Inflammatory macrophage treated with lipopolysaccharide for 1 hour (primary cell): ENCODE data around the gene M1AP.
A peak's percentile ranks its signal among the peaks of the same experiment; 100 is the strongest.

Source experiments
- DNase-seq, 2 donors: peaks; one replicate each; pipeline ENCODE4 v3.0.0-alpha.2; 2020 to 2022

M1AP gene

DNA sequence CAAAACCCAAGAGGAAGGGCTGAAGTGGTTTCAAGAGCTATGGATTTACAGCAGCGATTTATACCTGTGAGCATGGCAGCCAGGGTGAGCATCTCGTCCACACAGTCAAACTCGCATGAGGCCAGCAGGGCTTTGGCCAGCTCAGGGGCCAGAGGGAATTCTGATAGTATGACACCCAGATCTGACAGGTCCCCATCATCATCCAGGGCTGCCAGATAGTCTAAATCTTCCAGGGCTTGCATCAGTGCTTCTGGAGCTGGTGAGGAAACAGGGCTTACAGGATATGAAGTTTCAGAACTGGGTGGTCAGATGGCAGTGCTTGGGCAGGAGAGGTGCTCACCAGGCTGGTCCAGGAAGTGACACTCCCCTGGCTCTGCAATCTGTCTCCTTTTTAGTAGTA, 125.6 kb downstream of the M1AP start:
- DNase-seq = no peak

DNA sequence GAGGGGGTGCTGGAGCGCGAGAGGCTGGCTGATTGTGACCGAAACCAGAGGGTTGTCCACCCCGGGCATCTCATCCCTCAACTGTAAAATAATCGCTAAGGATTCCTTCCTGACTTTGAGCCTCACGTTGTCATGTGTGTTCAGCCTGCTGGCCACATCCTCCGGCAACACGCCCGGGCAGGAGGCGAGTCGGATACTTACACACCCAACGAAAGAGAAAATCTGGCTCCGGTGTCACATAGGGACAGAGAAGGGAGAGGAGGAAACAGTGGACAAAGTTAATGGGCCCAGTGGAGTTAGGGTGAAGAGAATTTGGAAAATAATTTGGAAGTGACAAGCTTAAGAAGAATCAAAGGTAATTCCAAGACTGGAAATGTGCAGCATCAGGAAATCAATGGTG, 131.5 kb downstream of the M1AP start:
- DNase-seq = no peak

- DNase-seq = peak; percentile 50 to 68
Measured at GRCh38 chr2:74515981-74516633, 132.0 kb downstream of the M1AP start.

DNA sequence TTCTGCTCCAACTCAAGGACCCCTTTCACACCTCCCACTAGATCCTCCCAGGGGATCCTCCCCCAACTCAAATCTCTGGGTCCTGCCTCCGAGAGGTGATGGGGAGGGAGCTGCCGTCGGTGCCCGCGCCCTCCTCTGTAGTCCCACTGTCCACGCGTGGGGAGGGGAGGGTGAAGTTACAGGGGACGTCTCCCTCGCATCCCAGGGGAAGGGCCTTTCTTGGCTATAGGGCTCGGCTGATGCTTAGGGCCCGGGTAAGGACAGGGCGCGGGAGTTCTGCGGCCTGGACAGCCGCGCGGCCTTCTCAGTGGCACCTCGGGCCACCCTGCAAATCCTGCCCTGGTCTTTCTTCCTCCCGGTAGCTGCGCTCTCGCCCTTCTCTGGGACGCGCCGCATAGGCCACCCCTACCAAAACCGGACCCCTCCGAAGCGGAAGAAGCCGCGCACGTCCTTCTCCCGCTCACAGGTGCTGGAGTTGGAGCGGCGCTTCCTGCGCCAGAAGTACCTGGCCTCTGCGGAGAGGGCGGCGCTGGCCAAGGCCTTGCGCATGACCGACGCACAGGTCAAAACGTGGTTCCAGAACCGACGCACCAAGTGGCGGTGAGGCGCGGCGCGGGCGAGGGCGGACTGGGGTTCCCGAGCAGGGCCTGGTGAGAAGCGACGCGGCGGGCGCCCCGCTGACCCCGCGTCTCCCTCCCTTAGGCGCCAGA, 132.7 kb downstream of the M1AP start:
- no peak for DNase-seq

DNA sequence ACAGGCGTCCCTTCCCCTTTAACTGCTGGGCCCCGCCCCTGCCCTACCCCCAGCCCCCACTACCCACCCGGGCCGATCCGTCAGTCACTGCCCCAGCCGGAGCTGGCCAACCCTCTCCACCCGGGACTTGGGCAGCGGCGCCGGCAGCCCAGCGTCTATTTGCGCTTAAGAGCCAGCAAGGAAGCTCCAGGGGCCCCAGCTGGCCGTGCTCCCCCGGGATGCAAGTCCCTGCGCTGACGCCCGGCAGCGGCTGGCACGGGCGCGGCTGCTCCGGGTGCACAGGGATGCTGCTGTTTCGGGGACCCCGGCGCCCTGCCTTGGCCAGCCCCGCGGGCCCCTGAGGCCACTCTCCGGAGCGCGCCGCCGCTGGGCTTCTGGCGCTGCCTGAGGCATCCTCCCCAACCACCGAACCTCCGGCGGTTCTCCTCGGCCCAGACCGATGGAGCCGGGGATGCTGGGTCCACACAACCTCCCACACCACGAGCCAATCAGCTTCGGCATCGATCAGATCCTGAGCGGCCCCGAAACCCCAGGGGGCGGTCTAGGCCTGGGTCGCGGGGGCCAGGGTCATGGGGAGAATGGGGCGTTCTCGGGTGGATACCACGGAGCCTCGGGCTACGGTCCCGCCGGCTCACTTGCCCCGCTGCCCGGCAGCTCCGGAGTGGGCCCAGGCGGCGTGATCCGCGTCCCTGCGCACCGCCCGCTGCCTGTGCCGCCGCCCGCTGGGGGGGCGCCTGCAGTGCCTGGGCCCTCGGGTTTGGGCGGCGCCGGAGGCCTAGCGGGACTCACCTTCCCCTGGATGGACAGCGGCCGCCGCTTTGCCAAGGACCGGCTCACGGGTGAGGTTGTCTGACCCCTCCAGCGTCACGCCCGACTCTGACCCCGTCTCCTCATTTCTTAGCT, 133.5 kb downstream of the M1AP start, which contains the start of gene TLX2:
TLX2 (plus strand) TSS at position 83 of the 903 bp plus-strand sequence; CDS start at position 440, 357 bp downstream.
- no peak for DNase-seq

DNA sequence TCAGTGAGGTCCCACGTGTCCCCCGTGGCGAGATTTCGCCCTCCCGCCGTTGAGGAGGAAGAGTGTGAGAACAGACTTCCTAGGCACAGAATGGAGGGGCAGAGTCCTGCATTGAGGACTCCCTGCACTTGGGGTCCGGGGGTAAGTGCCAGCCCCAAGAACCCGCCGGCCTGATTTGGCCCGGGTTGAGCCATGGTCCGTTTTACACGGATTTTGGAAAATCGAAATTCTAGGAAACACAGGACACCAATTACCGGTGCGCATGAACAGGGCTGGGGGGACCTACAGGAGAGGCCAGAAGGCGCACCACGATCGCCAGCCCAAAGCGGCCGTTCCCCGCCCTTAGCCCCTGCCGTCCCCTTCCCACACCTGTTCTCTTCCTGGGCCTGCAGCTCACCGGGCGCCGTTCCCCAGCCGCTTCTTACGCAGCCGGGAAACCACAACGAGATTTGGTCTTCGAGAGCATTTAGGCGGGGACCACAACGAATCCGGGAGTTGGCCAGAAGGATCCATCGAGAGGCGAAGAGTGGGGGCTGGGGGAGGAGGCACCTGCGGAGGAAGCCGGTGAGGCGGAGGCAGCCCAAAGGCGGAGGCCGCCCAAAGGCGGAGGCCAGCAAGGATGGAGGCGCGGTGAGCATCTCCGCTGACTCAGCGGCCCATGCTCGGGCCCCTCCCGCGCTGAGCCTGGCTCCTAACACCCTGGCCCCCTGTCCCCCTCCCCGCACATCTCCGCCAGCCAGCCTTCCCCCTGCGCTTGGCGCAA, 134.3 kb downstream of the M1AP start:
- DNase-seq = no peak

DNA sequence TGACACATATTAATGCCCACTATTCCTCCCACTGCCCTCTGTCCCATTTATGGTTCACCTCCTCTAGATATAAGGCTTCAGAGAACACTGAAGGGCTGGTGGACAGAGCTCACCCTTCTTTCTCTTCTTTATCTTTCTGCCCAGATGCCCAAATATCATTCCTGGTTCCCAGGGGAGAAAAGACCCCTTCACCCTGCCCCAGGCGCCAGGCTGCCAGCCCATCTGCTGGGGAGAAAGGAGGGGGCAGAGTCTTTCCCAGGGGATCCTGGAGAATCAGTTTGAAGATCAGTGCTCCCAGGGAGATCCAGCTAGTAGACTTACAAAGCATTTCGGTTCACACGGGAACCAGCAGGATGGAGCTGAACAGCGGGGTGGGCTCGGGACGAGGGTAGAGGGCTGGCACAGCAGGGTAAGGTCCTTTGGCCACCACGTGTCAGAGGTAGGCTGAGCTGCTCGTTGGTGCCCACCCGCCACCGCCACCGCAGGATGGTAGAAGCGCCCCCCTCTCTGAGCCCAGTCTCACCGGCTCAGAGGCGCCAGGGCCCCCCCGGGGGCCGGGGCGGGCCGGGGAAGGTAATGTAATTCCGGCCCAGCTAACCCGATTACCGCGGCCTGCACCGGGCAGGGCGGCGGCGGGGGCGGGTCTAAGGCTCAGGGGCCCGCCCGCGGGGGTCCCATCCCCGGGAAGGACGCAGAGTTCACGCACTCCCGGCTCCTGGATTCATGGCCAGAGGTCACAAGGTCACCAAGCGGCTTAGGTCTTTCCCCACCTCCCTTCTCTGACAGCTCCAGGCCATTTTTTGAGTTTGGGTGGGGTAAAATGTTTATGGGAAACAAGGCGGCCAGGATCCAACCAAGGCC, 135.2 kb downstream of the M1AP start:
- no peak for DNase-seq

- no peak for DNase-seq
Measured at GRCh38 chr2:74511104-74511989, 136.8 kb downstream of the M1AP start.

GRCh38 chr2:74510272-74510671, 137.9 kb downstream of the M1AP start:
- no peak for DNase-seq

- DNase-seq = no peak
Measured at GRCh38 chr2:74507926-74508520, 140.1 kb downstream of the M1AP start.
